Uterus (tissue), 4 donors: ENCODE results near the gene ZHX3. TPM values are rescaled to one million over a fixed set of nuclear protein-coding genes. Genes with fewer than 3 reads are reported as not detected.

Experiments used
- DNase-seq, 2 donors: peaks; one replicate each; pipeline ENCODE4 v3.0.0-alpha.2; 2019 to 2020
- H3K27ac ChIP-seq, 2 donors: fragments of 200-600 bp; sonication (generic); 1 replicate in 1 of 2; 2 replicates in 1 of 2; pipeline ENCODE4 v1.5.1; 2016 to 2018
- H3K27me3 ChIP-seq, 2 donors: fragments of 200-600 bp; sonication (generic); one replicate each; pipeline ENCODE4 v1.5.1; 2018 to 2019; ENCODE audit warnings: control low read depth in 1 of 2
- H3K36me3 ChIP-seq, 2 donors: fragments of 200-600 bp; sonication (generic); one replicate each; pipeline ENCODE4 v1.5.1; 2019; ENCODE audit warnings: control low read depth in 1 of 2
- H3K4me1 ChIP-seq, 2 donors: fragments of 200-600 bp; sonication (generic); one replicate each; pipeline ENCODE4 v1.5.1; 2018 to 2019; ENCODE audit warnings: control low read depth in 1 of 2
- H3K4me3 ChIP-seq, 2 donors: fragments of 200-600 bp; sonication (generic); 1 replicate in 1 of 2; 2 replicates in 1 of 2; pipeline ENCODE4 v1.5.1; 2018 to 2019; ENCODE audit warnings: mild to moderate bottlenecking in 1 of 2
- H3K9me3 ChIP-seq, 2 donors: fragments of 200-600 bp; sonication (generic); one replicate each; pipeline ENCODE4 v1.5.1; 2019; ENCODE audit warnings: control low read depth in 1 of 2
- CTCF ChIP-seq, 4 experiments: fragments of 200-600 bp in 2 of 4; fragments of 450-650 bp in 2 of 4; sonication (generic) in 2 of 4; IDR thresholded peaks; one replicate each; pipeline ENCODE4 v1.5.1; 2016 to 2019; ENCODE audit warnings: antibody characterized with exemption in 4 of 4, mild to moderate bottlenecking in 2 of 4, moderate library complexity in 1 of 4
- POLR2A ChIP-seq, 2 donors: fragments of 450-650 bp; IDR thresholded peaks; one replicate each; pipeline ENCODE4 v1.6.1; 2016; ENCODE audit warnings: antibody characterized with exemption in 2 of 2, mild to moderate bottlenecking in 1 of 2, moderate library complexity in 1 of 2
- intact Hi-C: fragments of 100-400 bp; cut with DNase I; formaldehyde crosslinking; loops from one replicate; pipeline ENCODE4 v1.15.1; 2023; ENCODE audit warnings: low total_unique reads
- total RNA-seq, 4 donors: library from RNA; depleted of rRNA in 3 of 4; stranded (reverse); fragments of >200 nt in 3 of 4; gene quantifications; one replicate each; pipeline versions ENCODE4 v1.1.0 to v1.2.4, GENCODE V29; 2014 to 2023
- donor health status: DM: yes; HTN: yes; CAD: no.

ZHX3 gene
- total RNA-seq, 4 donors from 2014 or later = 18.7 to 85.2 (median 25.0) TPM

GRCh38 chr20:41300886-41301285 is 16.6 kb downstream of the ZHX3 start:
- Histone ChIP-seq H3K4me1 (no peaks in the 10 kb centered on the region), H3K36me3 (no peaks in the 10 kb centered on the region), H3K4me3 (no peak overlapping the region), H3K27ac (no peak overlapping the region), H3K9me3 (no peaks in the 10 kb centered on the region), H3K27me3 (no peaks in the 10 kb centered on the region)
- intact Hi-C loops = no loop called here
- TF ChIP-seq CTCF (IDR thresholded peaks at IDR 0.05) (no peak), POLR2A (IDR thresholded peaks at IDR 0.05) (no peak)
- DNase-seq = no peak

GRCh38 chr20:41300383-41300782 is 17.1 kb downstream of the ZHX3 start:
- Histone ChIP-seq H3K4me1 (no peaks in the 10 kb centered on the region), H3K27ac (no peak overlapping the region)

GRCh38 chr20:41299899-41300298 is 17.6 kb downstream of the ZHX3 start:
- DNase-seq = no peak
- Histone ChIP-seq H3K4me3 (no peak overlapping the region), H3K27me3 (no peaks in the 10 kb centered on the region), H3K9me3 (no peaks in the 10 kb centered on the region), H3K27ac (no peak overlapping the region), H3K4me1 (no peaks in the 10 kb centered on the region), H3K36me3 (no peaks in the 10 kb centered on the region)
- TF ChIP-seq CTCF (IDR thresholded peaks at IDR 0.05) (no peak), POLR2A (IDR thresholded peaks at IDR 0.05) (no peak)
- intact Hi-C loops = no loop called here

More at GRCh38 chr20:41300383-41300782, 17.1 kb downstream of the ZHX3 start:
- H3K4me3 ChIP-seq = no peak overlapping the region
- no peak for TF ChIP-seq CTCF (IDR thresholded peaks at IDR 0.05)
- no peak for TF ChIP-seq POLR2A (IDR thresholded peaks at IDR 0.05)
- no peak for DNase-seq
- no peaks in the 10 kb centered on the region for H3K36me3 ChIP-seq
- H3K9me3 ChIP-seq = no peaks in the 10 kb centered on the region
- intact Hi-C loops = no loop called here
- no peaks in the 10 kb centered on the region for H3K27me3 ChIP-seq

- H3K4me3 ChIP-seq = no peak overlapping the region
- no peak for TF ChIP-seq POLR2A (IDR thresholded peaks at IDR 0.05)
- TF ChIP-seq CTCF (IDR thresholded peaks at IDR 0.05) = no peak
- no peaks in the 10 kb centered on the region for H3K4me1 ChIP-seq
- H3K27ac ChIP-seq = peak overlapping the region in 1 of 2 donors; percentile 16
- no peaks in the 10 kb centered on the region for H3K36me3 ChIP-seq
- intact Hi-C loops = no loop called here
- H3K9me3 ChIP-seq = no peaks in the 10 kb centered on the region
- no peak for DNase-seq
- H3K27me3 ChIP-seq = no peaks in the 10 kb centered on the region
These were observed 24.1 kb downstream of the ZHX3 start for GRCh38 chr20:41293269-41294037.

GRCh38 chr20:41290804-41291389 is 26.6 kb downstream of the ZHX3 start:
- Histone ChIP-seq H3K27me3 (no peaks in the 10 kb centered on the region), H3K9me3 (no peaks in the 10 kb centered on the region), H3K36me3 (no peaks in the 10 kb centered on the region), H3K4me3 (no peak overlapping the region), H3K4me1 (no peaks in the 10 kb centered on the region), H3K27ac (no peak overlapping the region)
- intact Hi-C loops = no loop called here
- TF ChIP-seq POLR2A (IDR thresholded peaks at IDR 0.05) (no peak), CTCF (IDR thresholded peaks at IDR 0.05) (no peak)
- DNase-seq = no peak
